Pulmonary artery endothelial cell (primary cell): ENCODE results near the gene ARHGEF3. TPM values are rescaled to one million over a fixed set of nuclear protein-coding genes. Genes with fewer than 3 reads are reported as not detected.

Experiments used
- DNase-seq: peaks from one replicate; pipeline ENCODE4 v3.0.0-alpha.2; 2011; ENCODE audit warnings: low read depth, low spot score
- total RNA-seq: library from RNA; depleted of rRNA; stranded (reverse); fragments of >200 nt; gene quantifications from 2 replicates; pipeline ENCODE4 v1.2.3, GENCODE V29; 2014

The ARHGEF3 gene
- total RNA-seq, 1 donor from 2014 or later, result 13.8 TPM

GRCh38 chr3:56796202-56796601 is 5.5 kb downstream of the ARHGEF3 start:
- DNase-seq, result no peak

DNA sequence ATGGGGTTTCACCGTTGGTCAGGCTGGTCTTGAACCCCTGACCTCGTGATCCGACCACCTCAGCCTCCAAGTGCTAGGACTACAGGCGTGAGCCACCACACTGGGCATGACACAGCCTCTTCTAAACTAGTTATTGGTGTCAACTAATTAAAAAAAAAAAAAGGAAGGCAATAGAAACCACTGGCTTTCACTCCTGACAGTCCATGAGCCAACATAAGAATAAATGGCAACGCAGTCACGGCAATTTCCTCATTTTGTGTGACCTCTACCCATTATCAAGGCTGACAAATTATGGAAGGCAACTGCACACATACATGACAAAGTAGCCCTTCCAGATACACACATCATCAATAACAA is 5.9 kb downstream of the ARHGEF3 start:
- no peak for DNase-seq

GRCh38 chr3:56795097-56795828 is 6.5 kb downstream of the ARHGEF3 start:
- no peak for DNase-seq

GRCh38 chr3:56792193-56792592 is 9.6 kb downstream of the ARHGEF3 start:
- no peak for DNase-seq

DNA sequence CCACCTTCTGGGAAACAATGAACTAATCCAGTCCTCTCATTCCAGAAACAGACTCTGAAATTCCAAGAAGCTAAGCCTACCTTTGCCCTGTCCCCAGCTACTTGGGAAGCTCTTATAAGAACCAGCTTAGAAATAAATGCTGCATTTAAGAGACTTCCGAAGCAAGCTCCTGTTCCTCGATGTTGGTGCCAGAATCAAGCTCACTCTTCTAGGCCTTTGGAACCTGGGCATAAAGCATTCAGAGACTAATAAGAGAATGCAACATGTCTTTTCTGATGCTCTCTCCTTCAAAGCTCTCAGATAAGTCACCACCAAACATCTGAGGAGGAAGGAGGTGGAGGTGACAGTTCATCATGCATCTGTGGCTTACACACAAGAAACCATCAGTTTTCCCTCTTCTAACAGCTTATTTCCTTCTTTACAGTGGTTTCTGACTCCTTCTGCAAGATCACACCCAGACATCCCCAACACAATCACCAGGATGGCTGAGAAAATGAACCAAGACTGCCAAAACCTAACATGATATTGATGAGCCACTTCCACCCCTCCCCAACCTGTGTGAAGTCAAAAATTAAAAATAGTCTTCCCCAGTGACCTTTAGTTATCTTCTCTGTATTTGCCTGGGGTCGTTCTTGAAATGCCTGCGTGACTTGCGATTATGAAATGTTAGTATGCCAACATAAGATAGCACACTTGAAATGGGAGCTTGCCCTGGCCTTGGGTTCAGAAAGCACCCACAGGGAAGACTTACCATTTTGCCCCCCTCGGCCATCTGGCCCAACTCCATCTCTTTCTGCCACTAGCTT is 11.5 kb downstream of the ARHGEF3 start:
- DNase-seq, result no peak

GRCh38 chr3:56789076-56789475 is 12.7 kb downstream of the ARHGEF3 start:
- no peak for DNase-seq

GRCh38 chr3:56788521-56788920 is 13.2 kb downstream of the ARHGEF3 start:
- DNase-seq, result no peak

DNA sequence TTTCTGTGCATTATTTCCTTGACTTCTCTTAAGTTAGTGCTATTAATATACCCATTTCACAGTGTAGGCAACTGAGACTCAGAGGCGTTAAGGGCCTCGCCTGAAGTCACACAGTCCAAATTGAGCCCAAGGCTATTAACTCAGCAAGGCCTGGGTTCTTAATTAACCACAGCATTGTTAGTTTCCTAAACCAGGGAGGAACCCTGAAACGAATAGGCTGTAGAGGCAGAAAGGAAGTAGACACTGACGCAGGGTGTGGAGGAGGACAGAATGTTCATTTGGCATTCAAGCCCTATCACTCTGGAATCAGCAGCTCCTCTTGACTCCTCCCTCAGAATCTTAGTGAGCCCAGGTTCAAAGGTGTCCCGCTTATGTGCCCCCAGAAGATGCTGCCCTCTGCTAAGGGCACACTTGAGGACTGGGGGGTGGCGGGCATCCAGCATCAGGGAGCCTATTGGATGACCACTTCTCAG is 13.9 kb downstream of the ARHGEF3 start:
- DNase-seq, result no peak

DNA sequence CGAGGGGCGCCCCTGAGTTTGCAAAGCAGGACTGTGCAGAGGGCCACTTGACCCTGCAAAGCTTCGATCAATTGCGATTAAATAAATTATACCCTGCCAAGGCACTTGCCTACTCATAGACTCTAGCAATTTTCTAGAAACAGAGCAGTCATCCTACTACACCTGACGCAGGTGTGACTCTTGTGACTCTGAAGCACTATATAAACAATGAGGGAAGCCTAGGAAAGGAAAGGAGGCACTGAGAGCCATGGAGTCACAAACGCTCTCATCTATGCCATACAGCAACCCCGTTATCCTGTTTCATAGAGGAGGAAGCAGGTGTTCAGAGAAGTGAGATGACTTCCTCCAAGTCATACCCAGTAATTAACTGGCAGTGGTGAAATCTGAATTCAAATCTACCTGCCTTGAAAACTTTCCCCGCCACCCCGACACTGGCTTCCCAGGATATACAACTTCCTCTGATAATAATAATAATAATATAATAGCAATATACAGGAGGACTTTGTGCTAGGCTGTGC is 14.4 kb downstream of the ARHGEF3 start:
- no peak for DNase-seq

DNA sequence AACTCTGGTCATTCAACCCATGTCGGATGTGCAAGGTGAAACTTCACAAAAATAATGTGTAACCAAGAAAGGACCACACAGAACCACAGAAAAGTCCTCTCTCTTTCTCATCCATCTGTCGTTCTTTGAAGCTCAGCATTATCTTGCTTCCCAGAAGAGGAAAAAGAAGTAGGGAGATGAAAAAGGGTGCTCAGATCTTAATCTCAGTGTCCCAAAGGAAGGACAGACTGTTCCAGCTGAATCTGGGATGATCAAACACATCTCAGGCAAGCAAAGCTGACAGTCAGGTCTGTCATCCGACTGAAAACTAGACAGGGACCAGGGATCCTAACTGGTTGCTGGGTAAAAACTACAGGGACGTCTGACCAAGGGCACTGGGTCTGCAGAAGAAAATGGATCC is 16.2 kb downstream of the ARHGEF3 start:
- no peak for DNase-seq

GRCh38 chr3:56784448-56785001 is 17.2 kb downstream of the ARHGEF3 start:
- no peak for DNase-seq

DNA sequence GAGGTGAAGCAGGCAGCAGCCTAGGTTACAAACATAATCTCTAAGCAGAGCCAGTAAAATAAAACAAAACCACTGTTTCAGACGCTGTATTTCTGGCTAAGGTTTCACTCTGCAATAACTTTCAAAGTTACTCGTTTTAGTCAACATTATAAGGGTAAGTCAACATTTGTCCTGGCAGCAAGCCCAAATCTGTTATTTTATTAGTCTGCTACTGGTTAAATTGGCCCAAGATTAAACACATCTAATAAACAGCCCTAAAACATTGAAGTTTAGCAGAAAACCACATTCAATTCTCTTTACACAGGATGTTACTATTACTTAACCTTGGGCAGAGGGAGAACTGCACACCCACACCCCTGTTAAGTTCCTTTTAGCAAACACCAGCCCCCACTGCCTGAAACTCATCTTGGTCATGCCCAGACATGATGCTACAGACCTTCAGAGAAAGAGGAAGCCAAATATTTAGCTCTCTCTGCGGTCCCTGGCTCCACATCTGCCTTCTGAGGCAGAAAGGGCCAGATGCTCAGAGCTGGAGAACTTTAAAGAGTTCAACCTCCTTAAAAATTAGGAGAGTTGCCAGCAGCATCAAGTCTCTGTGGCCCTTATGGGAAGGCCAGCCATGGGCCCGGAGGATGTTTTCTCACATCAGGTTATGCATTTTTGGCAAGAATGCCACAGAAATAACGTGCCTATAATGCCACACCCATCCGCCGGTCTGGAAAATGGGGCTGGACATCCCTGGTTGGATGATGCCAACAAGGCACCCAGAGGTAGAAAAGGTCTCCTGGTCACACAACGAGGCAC is 17.9 kb downstream of the ARHGEF3 start:
- no peak for DNase-seq

- DNase-seq, result no peak
Measured at GRCh38 chr3:56782906-56783305, 18.8 kb downstream of the ARHGEF3 start.

- DNase-seq, result no peak
Measured at GRCh38 chr3:56782215-56782614, 19.5 kb downstream of the ARHGEF3 start.

GRCh38 chr3:56781762-56782161 is 20.0 kb downstream of the ARHGEF3 start:
- no peak for DNase-seq

DNA sequence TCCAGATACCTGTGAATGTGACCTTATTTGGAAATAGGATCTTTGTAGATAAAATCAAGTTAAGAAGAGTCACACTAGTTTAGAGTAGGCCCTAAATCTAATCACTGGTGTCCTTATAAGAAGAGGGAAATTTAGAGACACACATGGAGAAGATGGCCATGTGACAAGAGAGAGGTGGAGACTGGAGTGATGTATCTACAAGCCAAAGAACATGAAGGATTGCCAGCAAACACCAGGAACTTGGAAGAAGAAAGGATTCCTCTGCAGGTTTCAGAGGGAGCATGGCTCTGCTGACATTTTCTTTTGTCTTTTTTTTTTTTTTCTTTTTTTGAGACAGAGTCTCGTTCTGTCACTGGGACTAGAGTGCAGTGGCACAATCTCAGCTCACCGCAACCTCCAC is 20.8 kb downstream of the ARHGEF3 start:
- no peak for DNase-seq

- DNase-seq, result no peak
Measured at GRCh38 chr3:56778893-56779292, 22.9 kb downstream of the ARHGEF3 start.

- no peak for DNase-seq
Measured at GRCh38 chr3:56776556-56776950, 25.2 kb downstream of the ARHGEF3 start.

GRCh38 chr3:56775838-56776555 is 25.8 kb downstream of the ARHGEF3 start:
- no peak for DNase-seq

DNA sequence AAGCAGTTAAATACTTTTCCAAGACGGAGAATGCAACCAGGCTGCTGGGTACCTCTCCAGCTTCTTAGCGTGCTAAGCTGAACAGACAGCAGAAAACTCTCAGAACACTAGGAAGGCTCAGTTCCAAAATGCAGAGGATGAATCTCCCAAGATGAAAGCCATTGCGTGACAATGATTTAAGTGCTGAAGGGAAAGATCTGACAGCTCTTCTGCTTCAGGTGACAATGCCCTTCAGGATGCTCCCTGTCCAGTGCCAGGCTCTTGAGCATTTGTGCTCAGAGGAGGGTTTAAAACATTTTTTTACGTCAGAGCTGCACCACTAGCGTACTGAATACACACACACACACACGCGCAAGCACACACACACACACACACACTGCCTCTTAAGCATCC is 26.3 kb downstream of the ARHGEF3 start:
- DNase-seq, result no peak

DNA sequence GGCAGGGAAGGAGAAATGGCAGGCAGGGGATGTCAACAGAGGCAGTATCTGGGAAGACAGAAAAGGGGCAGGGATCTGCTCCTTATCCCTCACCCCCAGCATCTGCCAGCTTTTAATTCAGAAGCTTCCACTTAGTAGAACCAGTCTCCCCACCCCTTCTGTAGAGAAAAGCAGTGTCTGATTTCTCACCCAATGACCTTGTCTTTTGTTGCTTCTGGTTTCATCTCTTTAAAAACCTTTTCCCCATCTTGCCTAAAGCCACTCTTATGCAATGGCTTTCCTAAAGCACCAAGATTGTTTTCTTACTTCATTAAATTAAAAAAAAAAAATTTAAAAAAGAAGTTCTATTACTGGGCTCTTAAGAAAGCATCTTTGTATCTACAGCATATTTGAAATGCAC is 27.8 kb downstream of the ARHGEF3 start:
- no peak for DNase-seq
